Gastroesophageal sphincter (tissue), 2 donors: ENCODE results near the gene IRAK1BP1.

Experiments
- POLR2A ChIP-seq, 2 donors: fragments of 450-650 bp; IDR thresholded peaks; one replicate each; pipeline ENCODE4 v1.6.1; 2017; ENCODE audit warnings: antibody characterized with exemption in 2 of 2, mild to moderate bottlenecking in 2 of 2, moderate library complexity in 1 of 2
- POLR2AphosphoS5 ChIP-seq: sonication (generic); formaldehyde crosslinking; IDR thresholded peaks from one replicate; pipeline ENCODE4 v1.6.1; 2017; ENCODE audit warnings: antibody characterized with exemption

DNA sequence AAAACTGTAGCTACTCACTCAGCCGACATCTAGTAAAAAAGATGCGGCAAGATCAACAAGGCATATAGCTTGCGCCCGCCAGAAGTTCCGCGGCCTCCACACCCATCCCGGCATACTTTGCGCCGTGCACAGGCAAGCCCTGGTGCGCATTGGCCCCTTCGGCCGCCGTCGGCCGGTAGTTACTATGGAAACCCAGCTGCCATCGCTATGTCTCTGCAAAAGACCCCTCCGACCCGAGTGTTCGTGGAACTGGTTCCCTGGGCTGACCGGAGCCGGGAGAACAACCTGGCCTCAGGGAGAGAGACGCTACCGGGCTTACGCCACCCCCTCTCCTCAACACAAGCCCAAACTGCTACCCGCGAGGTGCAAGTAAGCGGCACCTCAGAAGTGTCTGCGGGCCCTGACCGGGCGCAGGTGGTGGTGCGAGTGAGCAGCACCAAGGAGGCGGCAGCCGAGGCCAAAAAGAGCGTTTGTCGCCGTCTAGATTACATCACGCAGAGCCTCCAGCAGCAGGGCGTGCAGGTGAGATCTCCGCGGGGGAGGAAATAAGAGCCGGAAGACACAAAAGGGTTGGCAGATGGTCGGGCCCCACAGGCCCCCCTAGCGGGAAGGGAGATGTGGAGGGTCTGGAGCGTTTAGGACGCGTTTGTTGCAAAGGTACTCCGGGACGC lies at the start of gene IRAK1BP1:
- no peak for TF ChIP-seq POLR2A (IDR thresholded peaks at IDR 0.05)
- peak; percentile 56 for TF ChIP-seq POLR2AphosphoS5
